Mononuclear cell (primary cell): ENCODE results near the gene NOTCH4. TPM values are rescaled to one million over a fixed set of nuclear protein-coding genes. Genes with fewer than 3 reads are reported as not detected.
"Not testable (repeated sequence)": the region's sequence is repeated elsewhere in the genome, so short reads cannot be mapped to it uniquely, and the experiment has no call there.

Experiments used
- H3K27me3 ChIP-seq: 2 replicates; pipeline ENCODE4 v1.6.0; 2011; ENCODE audit warnings: low read length, control low read depth; ENCODE audit not compliant: insufficient read depth
- H3K4me1 ChIP-seq: 2 replicates; pipeline ENCODE4 v1.5.1; 2011; ENCODE audit warnings: mild to moderate bottlenecking, low read length, control low read depth; ENCODE audit not compliant: insufficient read depth
- H3K4me3 ChIP-seq: 2 replicates; pipeline ENCODE4 v1.5.1; 2011; ENCODE audit warnings: mild to moderate bottlenecking, low read length, moderate library complexity
- H3K9me3 ChIP-seq: 2 replicates; pipeline ENCODE4 v1.5.1; 2011; ENCODE audit warnings: low read depth, mild to moderate bottlenecking, control low read depth, low read length
- total RNA-seq: library from RNA; depleted of rRNA; stranded (reverse); fragments of >200 nt; gene quantifications from one replicate; pipeline ENCODE4 v1.2.3, GENCODE V29; 2012

NOTCH4 gene
- total RNA-seq, 1 donor: 5.6 TPM

- Histone ChIP-seq H3K4me3 (no peak overlapping the region), H3K9me3 (no peaks in the 10 kb centered on the region), H3K27me3 (no peaks in the 10 kb centered on the region), H3K4me1 (no peaks in the 10 kb centered on the region)
Observed at GRCh38 chr6:32208996-32209395, 14.9 kb downstream of the NOTCH4 start.

DNA sequence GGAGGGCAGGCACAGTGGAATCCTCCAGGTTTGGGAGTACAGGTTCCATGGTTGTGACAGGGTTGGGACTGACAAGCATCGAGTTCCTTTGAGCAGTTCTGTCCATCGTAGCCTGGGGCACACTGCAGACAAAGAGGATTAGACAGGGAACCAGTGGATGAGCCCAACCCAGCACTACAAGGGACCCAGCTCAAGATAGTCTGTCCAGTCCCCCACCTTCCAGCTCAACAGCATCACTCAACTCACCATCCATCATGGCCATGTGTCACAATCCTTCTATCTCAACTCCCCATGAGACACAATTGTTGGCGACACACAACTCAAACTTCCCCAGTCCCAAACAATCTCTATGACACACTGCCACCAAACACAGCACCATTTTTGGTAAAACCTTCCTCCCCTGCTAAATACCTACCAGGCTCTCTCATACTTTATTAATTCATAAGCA, 19.6 kb downstream of the NOTCH4 start:
- H3K9me3 ChIP-seq: no peaks in the 10 kb centered on the region
- H3K4me3 ChIP-seq: no peak overlapping the region
- no peaks in the 10 kb centered on the region for H3K27me3 ChIP-seq
- H3K4me1 ChIP-seq: no peaks in the 10 kb centered on the region

GRCh38 chr6:32203426-32204267, 20.2 kb downstream of the NOTCH4 start:
- Histone ChIP-seq H3K27me3 (no peaks in the 10 kb centered on the region), H3K9me3 (no peaks in the 10 kb centered on the region), H3K4me3 (no peak overlapping the region), H3K4me1 (no peaks in the 10 kb centered on the region)

- Histone ChIP-seq H3K4me1 (peaks cover 2% of the 10 kb centered on the region), H3K9me3 (no peaks in the 10 kb centered on the region), H3K27me3 (no peaks in the 10 kb centered on the region), H3K4me3 (no peak overlapping the region)
Observed at GRCh38 chr6:32202186-32202585, 21.7 kb downstream of the NOTCH4 start.

- no peaks in the 10 kb centered on the region for H3K27me3 ChIP-seq
- no peak overlapping the region for H3K4me3 ChIP-seq
- no peaks in the 10 kb centered on the region for H3K9me3 ChIP-seq
- H3K4me1 ChIP-seq: peaks cover 12% of the 10 kb centered on the region
Observed at GRCh38 chr6:32200711-32201475, 23.0 kb downstream of the NOTCH4 start.

DNA sequence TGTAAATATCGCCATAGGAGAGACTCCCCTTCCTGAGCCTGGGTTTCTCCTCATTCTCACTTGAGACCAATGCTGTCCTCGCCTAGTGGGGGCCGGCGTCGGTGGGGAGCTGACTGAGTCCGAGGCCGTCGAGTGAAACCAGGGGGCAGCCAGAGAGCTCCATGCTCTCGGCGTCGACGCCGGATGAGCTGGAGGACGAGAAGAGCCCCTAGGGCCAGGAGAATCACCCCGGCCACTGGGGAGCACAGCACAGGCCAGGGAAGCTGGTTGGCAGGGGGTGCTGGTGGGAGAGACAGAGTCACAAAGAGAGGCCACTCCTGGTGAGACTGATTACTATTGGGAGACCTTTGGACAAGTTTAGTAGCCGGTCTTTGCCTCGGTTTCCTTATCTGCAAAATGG, 25.0 kb downstream of the NOTCH4 start:
- no peak overlapping the region for H3K4me3 ChIP-seq
- peaks cover 26% of the 10 kb centered on the region for H3K4me1 ChIP-seq
- H3K9me3 ChIP-seq: no peaks in the 10 kb centered on the region
- H3K27me3 ChIP-seq: no peaks in the 10 kb centered on the region

DNA sequence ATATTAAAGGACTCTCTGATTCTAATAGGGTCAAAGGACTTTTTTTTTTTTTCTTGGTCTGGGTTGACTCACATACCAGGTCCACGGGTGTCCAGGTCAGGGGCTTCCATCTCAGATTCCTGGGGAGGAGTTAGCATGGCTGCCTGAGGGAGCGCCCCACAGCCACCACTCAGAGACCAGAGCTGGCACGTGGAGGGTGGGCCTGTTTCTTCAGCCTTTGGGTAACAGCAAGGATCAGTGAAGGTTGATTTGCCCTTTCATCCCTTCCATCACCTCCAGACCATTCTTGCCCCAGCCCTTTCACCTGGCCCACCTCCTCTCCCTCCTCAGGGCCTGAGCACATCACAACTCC, 25.5 kb downstream of the NOTCH4 start:
- H3K27me3 ChIP-seq: no peaks in the 10 kb centered on the region
- H3K4me1 ChIP-seq: peaks cover 32% of the 10 kb centered on the region
- no peak overlapping the region for H3K4me3 ChIP-seq
- no peaks in the 10 kb centered on the region for H3K9me3 ChIP-seq

DNA sequence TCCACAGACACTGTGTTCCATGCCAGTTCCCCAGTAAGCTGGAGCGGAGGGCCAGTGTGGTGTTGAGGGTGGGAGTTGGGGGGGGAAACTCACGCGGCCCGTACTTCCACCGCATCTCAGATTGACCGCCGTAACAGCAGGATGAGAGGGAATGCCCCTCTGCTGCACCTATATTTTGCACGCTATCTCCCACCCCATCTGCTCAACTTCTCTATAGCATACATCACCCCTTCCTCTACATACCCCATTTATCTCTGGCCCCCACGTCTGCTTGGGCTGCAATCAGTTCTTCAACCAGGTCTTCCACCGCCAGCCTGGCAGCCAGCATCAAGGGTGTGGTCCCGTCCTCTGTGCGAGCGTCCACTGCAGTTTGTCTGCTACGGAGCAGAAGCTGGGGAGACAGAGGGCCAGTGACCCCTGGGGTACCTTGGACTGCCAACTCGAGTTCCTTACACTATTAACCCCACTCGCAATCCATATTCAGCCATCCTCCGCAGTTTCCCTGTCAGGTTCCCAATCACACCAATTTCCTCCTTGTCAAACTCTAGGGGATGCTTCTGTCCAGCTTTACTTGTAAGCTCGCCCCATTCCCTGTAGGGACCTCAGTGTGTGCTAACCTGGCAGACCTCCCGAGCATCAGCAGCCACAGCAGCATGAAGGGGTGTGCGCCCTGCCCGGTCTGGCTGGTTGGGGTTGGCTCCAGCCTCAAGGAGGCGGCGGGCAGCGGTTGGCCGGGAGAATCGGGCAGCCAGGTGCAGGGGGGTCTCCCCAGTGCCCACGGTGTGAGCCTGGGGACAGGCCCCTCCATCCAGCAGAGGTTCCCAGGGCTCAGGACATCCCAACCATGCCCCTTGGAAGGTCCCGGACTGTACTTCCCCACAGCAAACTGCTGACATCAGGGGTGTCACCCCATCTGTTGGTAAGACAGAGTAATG, 26.9 kb downstream of the NOTCH4 start:
- no peaks in the 10 kb centered on the region for H3K9me3 ChIP-seq
- peak overlapping the region; percentile 98 for H3K4me3 ChIP-seq
- peaks cover 39% of the 10 kb centered on the region for H3K4me1 ChIP-seq
- H3K27me3 ChIP-seq: no peaks in the 10 kb centered on the region

- peak overlapping the region; percentile 98 for H3K4me3 ChIP-seq
- no peaks in the 10 kb centered on the region for H3K9me3 ChIP-seq
- peaks cover 43% of the 10 kb centered on the region for H3K4me1 ChIP-seq
- no peaks in the 10 kb centered on the region for H3K27me3 ChIP-seq
Observed at GRCh38 chr6:32195902-32196681, 27.8 kb downstream of the NOTCH4 start.

DNA sequence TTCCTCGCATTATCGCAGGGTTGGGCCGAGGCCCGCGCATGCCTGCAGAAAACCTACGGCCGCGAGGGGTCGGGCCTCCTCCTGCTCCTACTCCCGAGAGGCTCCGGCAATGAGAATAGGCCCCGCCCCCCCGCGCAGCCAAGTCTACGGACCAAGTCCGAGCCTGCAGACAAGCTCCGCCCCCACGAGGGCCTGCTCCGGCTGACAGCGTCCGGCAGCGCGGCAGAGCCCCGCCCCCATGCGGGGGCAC, 28.3 kb downstream of the NOTCH4 start:
- Histone ChIP-seq H3K27me3 (no peaks in the 10 kb centered on the region), H3K4me1 (peaks cover 48% of the 10 kb centered on the region), H3K9me3 (no peaks in the 10 kb centered on the region), H3K4me3 (peak overlapping the region; percentile 98)

GRCh38 chr6:32194825-32195651, 28.8 kb downstream of the NOTCH4 start:
- H3K4me1 ChIP-seq: peaks cover 48% of the 10 kb centered on the region
- no peaks in the 10 kb centered on the region for H3K9me3 ChIP-seq
- H3K27me3 ChIP-seq: no peaks in the 10 kb centered on the region
- peak overlapping the region; percentile 98 for H3K4me3 ChIP-seq

GRCh38 chr6:32194388-32194787, 29.5 kb downstream of the NOTCH4 start:
- H3K4me3 ChIP-seq: no peak overlapping the region
- H3K27me3 ChIP-seq: no peaks in the 10 kb centered on the region
- H3K9me3 ChIP-seq: no peaks in the 10 kb centered on the region
- H3K4me1 ChIP-seq: peaks cover 49% of the 10 kb centered on the region

DNA sequence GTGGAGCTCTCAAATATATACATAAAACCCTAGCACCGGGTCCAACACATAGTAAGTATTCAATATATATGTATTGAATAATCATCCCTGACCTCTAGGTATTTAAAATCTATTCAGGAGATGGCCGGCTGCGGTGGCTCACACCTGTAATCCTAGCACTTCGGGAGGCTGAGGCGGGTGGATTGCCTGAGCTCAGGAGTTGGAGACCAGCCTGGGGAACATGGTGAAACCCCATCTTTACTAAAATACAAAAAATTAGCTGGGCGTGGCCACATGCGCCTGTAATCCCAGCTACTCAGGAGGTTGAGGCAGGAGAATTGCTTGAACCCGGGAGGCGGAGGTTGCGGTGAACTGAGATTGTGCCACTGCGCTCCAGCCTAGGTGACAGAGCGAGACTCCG, 30.8 kb downstream of the NOTCH4 start:
- not testable (repeated sequence) for H3K27me3 ChIP-seq, H3K9me3 ChIP-seq
- peak overlapping the region; percentile 96 for H3K4me3 ChIP-seq
- H3K4me1 ChIP-seq: peaks cover 62% of the 10 kb centered on the region

DNA sequence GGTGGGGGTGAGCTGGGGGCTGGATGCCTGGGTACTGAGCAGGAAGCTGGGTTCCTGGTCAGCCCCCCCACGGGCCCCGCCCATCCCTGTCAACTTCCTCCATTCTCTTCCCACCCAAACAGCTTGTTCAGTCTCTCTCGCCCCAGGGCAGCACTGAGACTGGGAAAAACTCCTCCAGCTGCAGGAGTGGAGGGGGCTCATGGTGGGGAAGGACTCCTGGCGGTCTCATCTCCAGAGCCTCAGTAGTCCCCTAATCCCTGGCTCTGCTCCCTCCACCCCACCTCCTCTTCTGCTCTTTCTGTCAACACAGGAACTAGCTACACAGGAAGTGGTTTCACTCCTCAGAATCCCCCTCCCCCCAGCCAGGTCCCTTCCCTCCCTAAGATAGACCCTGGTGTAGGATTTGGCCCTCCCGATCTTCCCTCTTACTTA, 31.2 kb downstream of the NOTCH4 start, which contains the start of gene GPSM3:
Gene GPSM3, minus strand, starts transcription at position 36 of the 432 bp plus-strand sequence. CDS start 130 bp downstream, outside the sequence.
- H3K27me3 ChIP-seq: no peaks in the 10 kb centered on the region
- peak within 1 kb of the TSS; percentile 96 for H3K4me3 ChIP-seq
- no peaks in the 10 kb centered on the region for H3K9me3 ChIP-seq
- H3K4me1 ChIP-seq: peaks cover 66% of the 10 kb centered on the region
